HEK293 (cell line): ENCODE measurements around the gene FUT8.

Experiments used
- ZNF292 ChIP-seq: fragments of 450-650 bp; formaldehyde crosslinking; IDR thresholded peaks from 2 replicates; pipeline ENCODE4 v1.5.1; 2016; ENCODE audit warnings: low read depth, missing biosample characterization, missing genetic modification characterization, borderline replicate concordance
- TF ChIP-seq, protein P1 (sequence below): fragments of 450-650 bp; formaldehyde crosslinking; IDR thresholded peaks from 2 replicates; pipeline ENCODE4 v1.5.1; 2016; ENCODE audit warnings: missing biosample characterization, missing genetic modification characterization

DNA sequence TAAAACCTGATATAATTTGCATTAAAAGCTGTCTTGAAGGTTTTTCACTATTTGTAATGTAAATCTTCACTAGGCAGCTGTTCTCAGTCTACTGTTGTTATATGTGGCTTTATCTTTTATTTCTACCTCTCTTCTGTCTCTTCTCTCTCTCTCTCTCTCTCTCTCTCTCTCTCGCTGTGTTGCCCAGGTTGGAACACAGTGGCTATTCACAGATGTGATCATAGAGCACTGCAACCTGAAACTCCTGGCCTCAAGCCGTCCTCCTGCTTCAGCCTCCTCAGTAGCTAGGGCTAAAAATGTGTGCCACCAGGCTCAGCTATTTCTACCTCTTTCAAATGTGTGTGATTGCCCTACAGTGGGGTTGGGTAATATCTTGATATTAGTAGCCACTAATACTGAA is 21.1 kb downstream of the FUT8 start:
- no peak for TF ChIP-seq ZNF292 (tag by site-specific recombination)
- TF ChIP-seq, protein P1, sequence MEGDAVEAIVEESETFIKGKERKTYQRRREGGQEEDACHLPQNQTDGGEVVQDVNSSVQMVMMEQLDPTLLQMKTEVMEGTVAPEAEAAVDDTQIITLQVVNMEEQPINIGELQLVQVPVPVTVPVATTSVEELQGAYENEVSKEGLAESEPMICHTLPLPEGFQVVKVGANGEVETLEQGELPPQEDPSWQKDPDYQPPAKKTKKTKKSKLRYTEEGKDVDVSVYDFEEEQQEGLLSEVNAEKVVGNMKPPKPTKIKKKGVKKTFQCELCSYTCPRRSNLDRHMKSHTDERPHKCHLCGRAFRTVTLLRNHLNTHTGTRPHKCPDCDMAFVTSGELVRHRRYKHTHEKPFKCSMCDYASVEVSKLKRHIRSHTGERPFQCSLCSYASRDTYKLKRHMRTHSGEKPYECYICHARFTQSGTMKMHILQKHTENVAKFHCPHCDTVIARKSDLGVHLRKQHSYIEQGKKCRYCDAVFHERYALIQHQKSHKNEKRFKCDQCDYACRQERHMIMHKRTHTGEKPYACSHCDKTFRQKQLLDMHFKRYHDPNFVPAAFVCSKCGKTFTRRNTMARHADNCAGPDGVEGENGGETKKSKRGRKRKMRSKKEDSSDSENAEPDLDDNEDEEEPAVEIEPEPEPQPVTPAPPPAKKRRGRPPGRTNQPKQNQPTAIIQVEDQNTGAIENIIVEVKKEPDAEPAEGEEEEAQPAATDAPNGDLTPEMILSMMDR (tag by site-specific recombination) = no peak
